Liver (tissue), 3 donors: Measurements from ENCODE around the gene RAB6A.

Experiments
- EGR1 ChIP-seq, 2 donors: IDR thresholded peaks; 2 replicates each; pipeline ENCODE4 v1.6.1; 2016 to 2018; ENCODE audit warnings: antibody characterized with exemption in 2 of 2, low read depth in 2 of 2
- GABPA ChIP-seq, 2 donors: IDR thresholded peaks in 1 of 2; conservative IDR thresholded peaks in 1 of 2; 2 replicates each; pipeline ENCODE4 v1.6.1; 2016; ENCODE audit warnings: antibody characterized with exemption in 2 of 2, mild to moderate bottlenecking in 1 of 2, moderate library complexity in 1 of 2
- JUND ChIP-seq, 2 donors: IDR thresholded peaks; 2 replicates each; pipeline ENCODE4 v1.6.1; 2016; ENCODE audit warnings: antibody characterized with exemption in 2 of 2
- NR2F2 ChIP-seq: IDR thresholded peaks from 2 replicates; pipeline ENCODE4 v1.6.1; 2016; ENCODE audit warnings: antibody characterized with exemption
- RAD21 ChIP-seq, 2 donors: IDR thresholded peaks; 2 replicates each; pipeline ENCODE4 v1.6.1; 2016; ENCODE audit warnings: antibody characterized with exemption in 2 of 2, mild to moderate bottlenecking in 2 of 2
- SP1 ChIP-seq: IDR thresholded peaks from 2 replicates; pipeline ENCODE4 v1.6.1; 2018; ENCODE audit warnings: antibody characterized with exemption, mild to moderate bottlenecking
- TF ChIP-seq, protein P1 (sequence below): fragments of 150-350 bp; IDR thresholded peaks from 2 replicates; pipeline ENCODE4 v1.5.1; 2017; ENCODE audit warnings: improper control_type of control experiment, low read depth, low read length; ENCODE audit not compliant: missing input control
- TF ChIP-seq, protein P2 (sequence below): IDR thresholded peaks from 2 replicates; pipeline ENCODE4 v1.6.1; 2016; ENCODE audit warnings: antibody characterized with exemption
- TF ChIP-seq, protein P3 (sequence below): IDR thresholded peaks from 2 replicates; pipeline ENCODE4 v1.6.1; 2016; ENCODE audit warnings: antibody characterized with exemption
- donor health status: healthy.
- donor health status: healthy.

DNA sequence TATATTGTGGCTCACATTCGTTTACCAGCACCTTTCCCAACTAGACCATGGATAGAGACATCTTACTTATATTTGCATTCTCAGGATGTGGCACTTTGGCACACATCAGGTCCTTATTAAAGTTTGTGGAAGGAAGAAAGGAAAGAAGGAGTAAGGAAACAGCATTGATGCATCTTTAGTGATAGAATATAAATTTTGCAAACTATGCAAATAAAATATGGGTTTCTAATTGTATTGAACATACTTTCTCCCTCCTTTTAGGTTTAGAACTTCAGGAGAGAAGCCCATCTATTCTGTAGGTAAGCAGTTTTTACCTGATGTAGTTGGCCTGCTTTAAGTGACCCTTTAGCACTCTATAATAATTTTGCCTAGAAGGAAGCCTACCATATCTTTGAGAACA is 47.2 kb upstream of the RAB6A start:
- TF ChIP-seq, protein P1, sequence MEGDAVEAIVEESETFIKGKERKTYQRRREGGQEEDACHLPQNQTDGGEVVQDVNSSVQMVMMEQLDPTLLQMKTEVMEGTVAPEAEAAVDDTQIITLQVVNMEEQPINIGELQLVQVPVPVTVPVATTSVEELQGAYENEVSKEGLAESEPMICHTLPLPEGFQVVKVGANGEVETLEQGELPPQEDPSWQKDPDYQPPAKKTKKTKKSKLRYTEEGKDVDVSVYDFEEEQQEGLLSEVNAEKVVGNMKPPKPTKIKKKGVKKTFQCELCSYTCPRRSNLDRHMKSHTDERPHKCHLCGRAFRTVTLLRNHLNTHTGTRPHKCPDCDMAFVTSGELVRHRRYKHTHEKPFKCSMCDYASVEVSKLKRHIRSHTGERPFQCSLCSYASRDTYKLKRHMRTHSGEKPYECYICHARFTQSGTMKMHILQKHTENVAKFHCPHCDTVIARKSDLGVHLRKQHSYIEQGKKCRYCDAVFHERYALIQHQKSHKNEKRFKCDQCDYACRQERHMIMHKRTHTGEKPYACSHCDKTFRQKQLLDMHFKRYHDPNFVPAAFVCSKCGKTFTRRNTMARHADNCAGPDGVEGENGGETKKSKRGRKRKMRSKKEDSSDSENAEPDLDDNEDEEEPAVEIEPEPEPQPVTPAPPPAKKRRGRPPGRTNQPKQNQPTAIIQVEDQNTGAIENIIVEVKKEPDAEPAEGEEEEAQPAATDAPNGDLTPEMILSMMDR: no peak
- TF ChIP-seq, protein P2, sequence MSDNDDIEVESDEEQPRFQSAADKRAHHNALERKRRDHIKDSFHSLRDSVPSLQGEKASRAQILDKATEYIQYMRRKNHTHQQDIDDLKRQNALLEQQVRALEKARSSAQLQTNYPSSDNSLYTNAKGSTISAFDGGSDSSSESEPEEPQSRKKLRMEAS: no peak
- TF ChIP-seq JUND (IDR thresholded peaks at IDR 0.05) (no peak), GABPA (IDR thresholded peaks at IDR 0.05 in 1 of 2, conservative IDR thresholded peaks at IDR 0.05 in 1 of 2) (no peak), RAD21 (IDR thresholded peaks at IDR 0.05) (no peak), NR2F2 (no peak), EGR1 (IDR thresholded peaks at IDR 0.05; ENCODE audit: low read depth in 2 of 2) (no peak), SP1 (no peak)
- TF ChIP-seq, protein P3, sequence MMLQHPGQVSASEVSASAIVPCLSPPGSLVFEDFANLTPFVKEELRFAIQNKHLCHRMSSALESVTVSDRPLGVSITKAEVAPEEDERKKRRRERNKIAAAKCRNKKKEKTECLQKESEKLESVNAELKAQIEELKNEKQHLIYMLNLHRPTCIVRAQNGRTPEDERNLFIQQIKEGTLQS: no peak
